HK-2 (cell line): ENCODE measurements around the gene TAS2R16.
"Not testable (repeated sequence)": the region's sequence is repeated elsewhere in the genome, so short reads cannot be mapped to it uniquely, and the experiment has no call there.

Experiments
- DNase-seq: peaks from one replicate; pipeline ENCODE4 v3.0.0-alpha.2; 2018; ENCODE audit not compliant: unreplicated experiment

The TAS2R16 gene

DNA sequence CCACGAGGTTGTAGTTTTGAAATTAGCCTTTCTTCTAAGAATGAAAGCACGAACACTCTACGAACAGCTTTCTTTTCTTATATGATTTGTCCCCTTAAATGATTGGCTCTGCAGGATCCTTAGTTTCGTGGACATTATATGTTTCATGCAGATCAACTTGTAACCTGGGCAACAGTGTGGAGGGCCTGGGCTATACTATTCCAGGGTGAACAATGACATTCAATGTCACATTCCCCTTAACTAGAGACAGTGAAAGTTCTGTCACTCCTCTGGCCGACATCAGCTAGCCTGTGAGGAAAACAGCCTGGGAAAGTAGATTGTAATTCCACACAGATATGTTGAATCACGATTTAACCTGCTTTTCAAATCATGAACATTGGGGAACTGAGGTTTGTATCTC is 23.4 kb downstream of the TAS2R16 start:
- no peak for DNase-seq

DNA sequence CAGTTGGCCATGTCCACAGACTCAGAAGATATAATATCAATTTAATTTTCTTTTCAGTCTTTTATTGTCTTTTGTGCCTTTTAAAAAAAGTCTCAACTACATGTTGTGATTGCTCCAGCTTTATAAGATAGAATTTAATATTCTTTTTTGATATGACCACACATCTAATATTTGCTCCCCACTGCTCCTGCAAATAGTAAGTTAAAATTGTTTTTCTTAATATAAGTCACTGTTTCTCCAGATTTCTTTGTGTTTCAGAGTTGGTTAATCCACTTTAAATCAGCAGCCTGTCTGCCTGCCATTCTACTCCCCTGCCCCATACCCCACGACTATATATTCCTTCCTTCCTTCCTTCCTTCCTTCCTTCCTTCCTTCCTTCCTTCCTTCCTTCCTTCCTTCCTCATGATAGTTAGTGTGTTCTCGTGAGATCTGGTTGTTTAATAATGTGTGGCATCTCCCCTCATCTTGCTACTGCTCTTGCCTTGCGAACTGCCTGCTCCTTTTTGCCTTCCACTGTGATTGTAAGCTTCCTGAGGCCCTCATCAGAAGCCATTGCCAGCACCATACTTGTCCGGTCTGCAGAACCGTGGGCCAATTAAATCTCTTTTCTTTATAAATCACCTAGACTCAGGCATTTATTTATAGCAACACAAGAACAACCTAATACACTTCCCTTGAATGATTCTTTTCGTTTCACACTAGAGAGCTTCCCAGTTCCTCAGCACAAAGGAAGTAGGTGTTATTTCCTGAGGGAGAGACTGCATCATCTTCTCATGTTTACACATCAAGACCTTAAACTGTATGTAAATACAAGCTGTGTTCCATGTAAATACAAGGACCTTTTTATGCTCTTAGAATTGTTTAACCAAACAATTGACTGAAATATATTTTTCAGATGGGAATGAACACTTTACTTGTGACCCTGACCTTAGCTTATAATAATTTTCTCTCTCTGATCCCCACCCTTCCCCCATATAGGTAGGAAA is 24.5 kb downstream of the TAS2R16 start:
- DNase-seq = no peak

DNA sequence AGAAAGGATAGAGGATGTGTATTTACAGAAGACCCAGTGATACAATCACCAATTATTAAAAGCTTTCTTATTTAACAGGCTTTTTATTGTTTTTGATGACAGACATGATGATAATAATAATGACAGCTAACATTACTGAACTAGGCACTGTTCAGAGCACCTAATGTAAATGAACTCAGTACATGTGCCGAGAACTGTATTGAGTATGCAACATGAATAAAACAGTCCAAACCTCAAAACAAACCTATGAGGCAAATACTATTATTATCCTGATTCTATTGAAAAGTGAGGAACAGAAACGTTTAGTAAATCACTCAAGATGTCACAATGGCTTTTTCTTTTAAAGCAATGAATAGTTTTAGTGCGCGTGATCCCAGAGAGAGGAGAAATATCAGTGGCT is 27.1 kb downstream of the TAS2R16 start:
- no peak for DNase-seq

DNA sequence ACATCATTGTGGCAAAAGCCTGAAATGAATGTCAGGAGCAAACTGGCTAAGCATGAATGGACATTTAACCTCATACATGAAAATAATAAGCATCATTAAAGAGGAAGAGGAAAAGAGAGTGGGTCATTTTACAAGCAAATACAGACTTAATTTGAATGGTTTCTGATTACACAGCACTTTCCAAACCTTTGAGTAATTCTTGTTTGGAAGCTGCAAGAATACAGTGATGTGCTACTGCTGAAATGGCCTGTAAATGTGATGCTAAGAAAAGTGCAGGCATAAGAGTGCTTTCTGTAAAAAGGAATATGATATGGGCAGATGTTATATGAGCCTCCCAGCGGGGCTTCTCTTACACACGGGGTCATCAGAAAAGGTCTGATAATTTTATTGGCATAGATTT is 30.2 kb downstream of the TAS2R16 start:
- DNase-seq = no peak

DNA sequence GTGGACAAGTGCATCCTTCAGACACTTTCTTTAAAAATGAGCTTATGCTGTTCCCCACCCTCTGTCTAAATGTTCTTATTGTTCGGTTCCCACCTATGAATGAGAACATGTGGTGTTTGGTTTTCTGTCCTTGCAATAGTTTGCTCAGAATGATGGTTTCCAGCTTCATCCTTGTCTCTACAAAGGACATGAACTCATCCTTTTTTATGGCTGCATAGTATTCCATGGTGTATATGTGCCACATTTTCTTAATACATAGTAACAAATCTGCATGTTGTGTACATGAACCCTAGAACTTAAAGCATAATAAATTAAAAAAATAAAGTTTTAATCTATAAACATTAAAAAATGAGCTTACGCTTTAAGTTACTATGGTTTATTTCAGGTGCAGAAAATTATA is 41.8 kb downstream of the TAS2R16 start:
- not testable (repeated sequence) for DNase-seq

DNA sequence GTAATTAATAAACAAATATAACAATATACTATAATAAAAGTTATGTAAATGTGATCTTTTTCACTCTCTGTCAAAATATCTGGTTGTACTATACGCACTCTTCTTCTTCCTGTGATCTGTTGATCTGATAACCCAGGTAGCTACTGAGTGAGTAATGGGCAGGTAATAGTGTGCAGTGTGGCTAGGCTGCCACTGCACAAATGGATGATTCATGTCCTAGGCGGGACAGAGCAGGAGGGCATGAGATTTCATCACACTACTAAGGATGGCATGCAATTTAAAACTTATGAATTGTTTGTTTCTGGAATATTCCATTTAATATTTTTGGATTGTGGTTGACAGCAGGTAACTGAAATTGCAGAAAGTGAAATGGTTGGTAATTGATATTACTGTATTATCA is 44.5 kb downstream of the TAS2R16 start:
- DNase-seq = no peak

DNA sequence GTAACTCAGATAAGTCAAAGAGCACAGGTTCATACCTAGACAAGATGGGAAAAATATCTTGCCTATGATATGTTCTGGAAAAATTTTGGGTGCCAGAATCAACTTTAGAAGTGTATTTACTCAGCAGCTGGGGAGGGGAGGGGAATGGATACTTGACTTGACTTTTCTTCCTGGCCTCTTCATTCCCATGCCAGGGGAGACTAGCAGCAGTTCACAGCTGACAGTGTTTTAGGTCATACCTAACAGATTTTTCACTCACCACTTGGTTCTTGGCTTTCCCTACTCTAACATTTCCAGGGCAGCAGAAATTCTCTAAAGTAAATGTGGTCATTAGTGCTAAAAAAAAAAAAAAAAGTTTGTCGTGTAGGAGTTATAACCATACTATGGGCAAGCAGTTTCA is 46.3 kb downstream of the TAS2R16 start:
- DNase-seq = no peak
